Erythroblast (primary cell): Measurements from ENCODE around the gene PLAC8L1.
A peak's percentile ranks its signal among the peaks of the same experiment; 100 is the strongest.

Experiments used
- GATA1 ChIP-seq: IDR thresholded peaks from 2 replicates; pipeline ENCODE4 v1.6.1; 2011; ENCODE audit warnings: low read depth, mild to moderate bottlenecking, control low read depth, low read length, moderate library complexity
- POLR2A ChIP-seq: IDR thresholded peaks from 2 replicates; pipeline ENCODE4 v1.6.1; 2011; ENCODE audit warnings: mild to moderate bottlenecking, low read length

DNA sequence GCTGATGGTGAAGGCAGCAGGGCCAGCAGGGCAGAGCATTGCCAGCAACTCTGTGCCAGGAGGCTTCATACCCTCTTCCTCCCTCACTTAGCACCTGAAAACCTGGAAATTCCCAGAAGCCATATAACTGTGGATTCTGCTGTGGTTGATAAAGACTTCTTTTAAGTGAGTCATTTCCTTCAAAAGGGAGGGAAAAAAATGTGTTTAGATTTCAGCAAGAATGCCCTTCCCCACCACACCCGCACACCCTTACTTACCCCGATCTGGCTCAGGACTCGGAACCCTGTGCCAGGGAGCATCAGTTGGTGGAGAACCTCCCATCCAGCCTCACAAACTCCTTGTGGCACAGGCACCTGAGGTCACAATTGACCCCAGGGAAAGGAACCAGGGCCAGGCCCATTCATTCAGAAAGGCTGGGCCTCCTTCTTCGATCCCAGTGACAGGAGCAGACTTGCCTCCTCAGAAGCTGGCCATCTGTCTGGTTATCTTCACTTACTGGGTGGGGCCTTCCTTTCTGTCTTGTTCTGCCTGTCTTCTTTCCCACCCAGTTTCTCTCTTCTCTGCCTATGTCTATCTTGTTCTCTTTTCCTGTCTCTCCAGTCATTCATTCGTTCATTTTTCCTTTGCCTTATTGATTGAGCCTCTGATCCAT is 62.6 kb downstream of the PLAC8L1 start:
- TF ChIP-seq POLR2A (peak; percentile 42), GATA1 (no peak)
